GM12873 (cell line): ENCODE data around the gene NOPCHAP1.

Experiments
- CTCF ChIP-seq: IDR thresholded peaks from 2 replicates; pipeline ENCODE4 v1.5.1; 2012; ENCODE audit warnings: low read depth, mild to moderate bottlenecking, moderate library complexity, low read length, control low read depth; ENCODE audit not compliant: insufficient read depth; ENCODE audit errors: missing control alignments

NOPCHAP1 gene

GRCh38 chr12:104959335-104959841 is 26.7 kb upstream of the NOPCHAP1 start:
- no peak for TF ChIP-seq CTCF

- TF ChIP-seq CTCF, result no peak
Observed at GRCh38 chr12:104960464-104960863, 25.7 kb upstream of the NOPCHAP1 start.

- no peak for TF ChIP-seq CTCF
Observed at GRCh38 chr12:104963757-104964156, 22.4 kb upstream of the NOPCHAP1 start.

- no peak for TF ChIP-seq CTCF
Observed at GRCh38 chr12:104964167-104964855, 21.8 kb upstream of the NOPCHAP1 start.

- no peak for TF ChIP-seq CTCF
Observed at GRCh38 chr12:104964856-104965205, 21.3 kb upstream of the NOPCHAP1 start.

- TF ChIP-seq CTCF, result no peak
Observed at GRCh38 chr12:104966677-104967076, 19.4 kb upstream of the NOPCHAP1 start.

- no peak for TF ChIP-seq CTCF
Observed at GRCh38 chr12:104969343-104969742, 16.8 kb upstream of the NOPCHAP1 start.
